ENCODE results near the gene WFIKKN2.
"Not testable (repeated sequence)": the region's sequence is repeated elsewhere in the genome, so short reads cannot be mapped to it uniquely, and the experiment has no call there.

WFIKKN2 gene

GRCh38 chr17:50858486-50859225 lies 23.3 kb downstream of the WFIKKN2 start:
- no peak for DNase-seq

GRCh38 chr17:50859727-50860126 lies 24.3 kb downstream of the WFIKKN2 start:
- not testable (repeated sequence) for DNase-seq

GRCh38 chr17:50861334-50861676 lies 25.9 kb downstream of the WFIKKN2 start:
- DNase-seq = no peak

- DNase-seq = no peak
Measured at GRCh38 chr17:50861822-50862528, 26.6 kb downstream of the WFIKKN2 start.

GRCh38 chr17:50863221-50863843 lies 27.9 kb downstream of the WFIKKN2 start:
- peak; percentile 29 for DNase-seq

GRCh38 chr17:50863931-50864330 lies 28.5 kb downstream of the WFIKKN2 start:
- DNase-seq = no peak

GRCh38 chr17:50864747-50865059 lies 29.3 kb downstream of the WFIKKN2 start:
- no peak for DNase-seq

GRCh38 chr17:50865060-50865867 lies 29.9 kb downstream of the WFIKKN2 start:
- peak; percentile 36 for DNase-seq

GRCh38 chr17:50865868-50866260 lies 30.5 kb downstream of the WFIKKN2 start:
- DNase-seq = no peak

- peak; percentile 98 for DNase-seq
Measured at GRCh38 chr17:50866261-50866949, 31.0 kb downstream of the WFIKKN2 start, which contains the start of gene TOB1. Gene TOB1 (minus strand): TSS chr17:50866354. CDS start chr17:50864017, 2,337 bp downstream.

- peak; percentile 46 for DNase-seq
Measured at GRCh38 chr17:50866950-50867362, 31.6 kb downstream of the WFIKKN2 start.

GRCh38 chr17:50867363-50868139 lies 32.2 kb downstream of the WFIKKN2 start:
- peak; percentile 72 for DNase-seq

GRCh38 chr17:50868140-50868438 lies 32.7 kb downstream of the WFIKKN2 start:
- DNase-seq = no peak

GRCh38 chr17:50868602-50869001 lies 33.2 kb downstream of the WFIKKN2 start:
- DNase-seq = no peak

- DNase-seq = no peak
Measured at GRCh38 chr17:50871364-50871763, 36.0 kb downstream of the WFIKKN2 start.

GRCh38 chr17:50871898-50872297 lies 36.5 kb downstream of the WFIKKN2 start:
- no peak for DNase-seq

GRCh38 chr17:50872710-50873424 lies 37.5 kb downstream of the WFIKKN2 start:
- DNase-seq = peak; percentile 28

- no peak for DNase-seq
Measured at GRCh38 chr17:50875074-50875473, 39.7 kb downstream of the WFIKKN2 start.

- DNase-seq = not testable (repeated sequence)
Measured at GRCh38 chr17:50877042-50877441, 41.7 kb downstream of the WFIKKN2 start.

- DNase-seq = no peak
Measured at GRCh38 chr17:50877838-50878237, 42.5 kb downstream of the WFIKKN2 start.

- DNase-seq = no peak
Measured at GRCh38 chr17:50879086-50879485, 43.7 kb downstream of the WFIKKN2 start.
